Astrocyte (in vitro differentiated cells and primary cell): ENCODE results near the gene HSPA4L. TPM values are rescaled to one million over a fixed set of nuclear protein-coding genes. Genes with fewer than 3 reads are reported as not detected.

Experiments used
- DNase-seq: peaks from one replicate; pipeline ENCODE4 v3.0.0-alpha.2; 2010; ENCODE audit warnings: low read depth
- FAIRE-seq: peaks from 2 replicates; lab custom pipeline; 2011; peaks lifted over from hg19 to GRCh38; lab: Jason Lieb, UNC
- H2AFZ ChIP-seq: 2 replicates; pipeline ENCODE4 v1.6.0; 2012; ENCODE audit warnings: low read depth, low read length, inconsistent platforms
- H3K27ac ChIP-seq: 2 replicates; pipeline ENCODE4 v1.5.1; 2011; ENCODE audit warnings: low read depth, low read length, inconsistent platforms
- H3K27me3 ChIP-seq: 2 replicates; pipeline ENCODE4 v1.6.0; 2011; ENCODE audit warnings: low read length, inconsistent platforms; ENCODE audit not compliant: insufficient read depth
- H3K36me3 ChIP-seq: 2 replicates; pipeline ENCODE4 v1.5.1; 2011; ENCODE audit warnings: low read length, inconsistent platforms; ENCODE audit not compliant: insufficient read depth
- H3K4me1 ChIP-seq: 2 replicates; pipeline ENCODE4 v1.5.1; 2011; ENCODE audit warnings: low read length, inconsistent platforms; ENCODE audit not compliant: insufficient read depth
- H3K4me2 ChIP-seq: 2 replicates; pipeline ENCODE4 v1.6.0; 2012; ENCODE audit warnings: low read length, inconsistent platforms
- H3K4me3 ChIP-seq: 2 replicates; pipeline ENCODE4 v1.5.1; 2011; ENCODE audit warnings: low read depth, mild to moderate bottlenecking, low read length, inconsistent platforms; ENCODE audit not compliant: insufficient read depth
- H3K79me2 ChIP-seq: 2 replicates; pipeline ENCODE4 v1.6.0; 2012; ENCODE audit warnings: mild to moderate bottlenecking, low read length, inconsistent platforms; ENCODE audit not compliant: insufficient read depth
- H3K9ac ChIP-seq: 2 replicates; pipeline ENCODE4 v1.6.0; 2012; ENCODE audit warnings: mild to moderate bottlenecking, low read length, inconsistent platforms
- H3K9me3 ChIP-seq: 2 replicates; pipeline ENCODE4 v1.5.1; 2012; ENCODE audit warnings: low read depth, mild to moderate bottlenecking, low read length, inconsistent platforms; ENCODE audit not compliant: insufficient read depth
- H4K20me1 ChIP-seq: 2 replicates; pipeline ENCODE4 v1.6.0; 2012; ENCODE audit warnings: low read length, inconsistent platforms; ENCODE audit not compliant: insufficient read depth
- H3K27ac Mint-ChIP-seq: one replicate; pipeline ENCODE4 v1.8.0; 2021; ENCODE audit warnings: mild to moderate bottlenecking, mixed read lengths; ENCODE audit not compliant: unreplicated experiment
- H3K27me3 Mint-ChIP-seq: one replicate; pipeline ENCODE4 v1.8.0; 2021; ENCODE audit warnings: low read depth, mixed read lengths; ENCODE audit not compliant: unreplicated experiment
- H3K36me3 Mint-ChIP-seq: one replicate; pipeline ENCODE4 v1.8.0; 2021; ENCODE audit warnings: low read depth, mixed read lengths; ENCODE audit not compliant: unreplicated experiment
- H3K4me1 Mint-ChIP-seq: one replicate; pipeline ENCODE4 v1.8.0; 2021; ENCODE audit warnings: low read depth, mixed read lengths; ENCODE audit not compliant: unreplicated experiment
- H3K4me3 Mint-ChIP-seq: one replicate; pipeline ENCODE4 v1.8.0; 2021; ENCODE audit warnings: mild to moderate bottlenecking, moderate library complexity, mixed read lengths; ENCODE audit not compliant: unreplicated experiment
- H3K9me3 Mint-ChIP-seq: one replicate; pipeline ENCODE4 v1.8.0; 2021; ENCODE audit warnings: mild to moderate bottlenecking, mixed read lengths; ENCODE audit not compliant: unreplicated experiment
- CTCF ChIP-seq: IDR thresholded peaks from 2 replicates; pipeline ENCODE4 v1.5.1; 2011; ENCODE audit warnings: low read depth, mild to moderate bottlenecking, inconsistent platforms, low read length, moderate library complexity; ENCODE audit not compliant: insufficient read depth
- EZH2 ChIP-seq: IDR thresholded peaks from 2 replicates; pipeline ENCODE4 v1.6.1; 2012; ENCODE audit warnings: mild to moderate bottlenecking, low read length, inconsistent platforms; ENCODE audit not compliant: insufficient read depth
- total RNA-seq: library from RNA; stranded (reverse); gene quantifications from 2 replicates; pipeline ENCODE4 v1.2.1, GENCODE V29; 2021

HSPA4L gene
- total RNA-seq, 1 donor from 2014 or later: 8.9 TPM

GRCh38 chr4:127734976-127735375 is 47.1 kb upstream of the HSPA4L start:
- Mint-ChIP-seq H3K27me3 (no peaks in the 10 kb centered on the region), H3K9me3 (peaks cover 2% of the 10 kb centered on the region), H3K36me3 (no peaks in the 10 kb centered on the region), H3K4me3 (no peak overlapping the region), H3K4me1 (no peaks in the 10 kb centered on the region), H3K27ac (no peak overlapping the region)
- H3K27me3 ChIP-seq: no peaks in the 10 kb centered on the region
- DNase-seq (no peak), FAIRE-seq (no peak)
- no peaks in the 10 kb centered on the region for H4K20me1 ChIP-seq
- no peak overlapping the region for H3K4me3 ChIP-seq
- no peaks in the 10 kb centered on the region for H3K9me3 ChIP-seq
- no peaks in the 10 kb centered on the region for H3K36me3 ChIP-seq
- no peak overlapping the region for H3K4me2 ChIP-seq
- no peaks in the 10 kb centered on the region for H3K79me2 ChIP-seq
- TF ChIP-seq EZH2 (no peak), CTCF (no peak)
- H3K9ac ChIP-seq: no peak overlapping the region
- H3K4me1 ChIP-seq: no peaks in the 10 kb centered on the region
- H2AFZ ChIP-seq: no peak overlapping the region
- no peak overlapping the region for H3K27ac ChIP-seq

- Histone ChIP-seq H3K4me3 (no peak overlapping the region), H3K9ac (no peak overlapping the region), H3K79me2 (no peaks in the 10 kb centered on the region), H3K27ac (no peak overlapping the region), H4K20me1 (no peaks in the 10 kb centered on the region), H3K9me3 (peaks cover 4% of the 10 kb centered on the region), H3K4me2 (no peak overlapping the region), H3K4me1 (no peaks in the 10 kb centered on the region), H3K36me3 (no peaks in the 10 kb centered on the region), H2AFZ (no peak overlapping the region), H3K27me3 (no peaks in the 10 kb centered on the region)
- peaks cover 3% of the 10 kb centered on the region for H3K36me3 Mint-ChIP-seq
- no peaks in the 10 kb centered on the region for H3K27me3 Mint-ChIP-seq
- H3K4me3 Mint-ChIP-seq: no peak overlapping the region
- peaks cover 9% of the 10 kb centered on the region for H3K9me3 Mint-ChIP-seq
- DNase-seq (no peak), FAIRE-seq (no peak)
- H3K4me1 Mint-ChIP-seq: no peaks in the 10 kb centered on the region
- no peak overlapping the region for H3K27ac Mint-ChIP-seq
- TF ChIP-seq EZH2: no peak
- TF ChIP-seq CTCF: no peak
Measured at GRCh38 chr4:127737295-127737694, 44.8 kb upstream of the HSPA4L start.

GRCh38 chr4:127741247-127741646 is 40.9 kb upstream of the HSPA4L start:
- no peak for DNase-seq

More at GRCh38 chr4:127741247-127741646, 40.9 kb upstream of the HSPA4L start:
- Mint-ChIP-seq H3K27me3 (no peaks in the 10 kb centered on the region), H3K4me3 (no peak overlapping the region), H3K36me3 (peaks cover 3% of the 10 kb centered on the region), H3K27ac (no peak overlapping the region), H3K9me3 (peaks cover 9% of the 10 kb centered on the region), H3K4me1 (no peaks in the 10 kb centered on the region)
- H2AFZ ChIP-seq: no peak overlapping the region
- no peaks in the 10 kb centered on the region for H4K20me1 ChIP-seq
- H3K4me1 ChIP-seq: no peaks in the 10 kb centered on the region
- H3K4me2 ChIP-seq: no peak overlapping the region
- no peaks in the 10 kb centered on the region for H3K79me2 ChIP-seq
- H3K27ac ChIP-seq: no peak overlapping the region
- peaks cover 4% of the 10 kb centered on the region for H3K9me3 ChIP-seq
- TF ChIP-seq CTCF: no peak
- TF ChIP-seq EZH2: no peak
- FAIRE-seq: no peak
- H3K4me3 ChIP-seq: no peak overlapping the region
- H3K9ac ChIP-seq: no peak overlapping the region
- H3K36me3 ChIP-seq: no peaks in the 10 kb centered on the region
- no peaks in the 10 kb centered on the region for H3K27me3 ChIP-seq
